DND-41 (cell line): ENCODE results near the gene MCTP1.

Experiments used
- ATAC-seq: fragments of 200-7000 bp; cut with Tn5 transposase; 3 replicates; pipeline ENCODE4 v1.9.1; 2021; ENCODE audit warnings: low read depth; ENCODE audit not compliant: insufficient read depth
- DNase-seq: peaks from one replicate; pipeline ENCODE4 v3.0.0-alpha.2; 2020
- H2AFZ ChIP-seq: 2 replicates; pipeline ENCODE4 v1.6.0; 2012; ENCODE audit warnings: low read depth, low read length
- H3K27ac ChIP-seq: 2 replicates; pipeline ENCODE4 v1.5.1; 2012; ENCODE audit warnings: low read length, inconsistent platforms
- H3K27me3 ChIP-seq: fragments of 200-600 bp; sonication (generic); 2 replicates; pipeline ENCODE4 v1.6.0; 2012; ENCODE audit warnings: low read length, mild to moderate bottlenecking, inconsistent platforms; ENCODE audit not compliant: insufficient read depth, poor library complexity
- H3K36me3 ChIP-seq: 2 replicates; pipeline ENCODE4 v1.5.1; 2012; ENCODE audit warnings: low read length, inconsistent platforms; ENCODE audit not compliant: insufficient read depth
- H3K4me1 ChIP-seq: 2 replicates; pipeline ENCODE4 v1.5.1; 2012; ENCODE audit warnings: mild to moderate bottlenecking, low read length; ENCODE audit not compliant: insufficient read depth
- H3K4me2 ChIP-seq: 2 replicates; pipeline ENCODE4 v1.6.0; 2012; ENCODE audit warnings: mild to moderate bottlenecking, moderate library complexity, low read length, inconsistent platforms; ENCODE audit not compliant: insufficient read depth
- H3K4me3 ChIP-seq, 2 experiments: fragments of 200-600 bp in 1 of 2; shearing (Covaris generic) in 1 of 2; 2 replicates each; pipeline ENCODE4 v1.5.1; 2012 to 2016; ENCODE audit warnings: inconsistent platforms in 2 of 2, low read length in 2 of 2, mild to moderate bottlenecking in 2 of 2, low read depth in 1 of 2, moderate library complexity in 1 of 2
- H3K79me2 ChIP-seq: 2 replicates; pipeline ENCODE4 v1.6.0; 2012; ENCODE audit warnings: low read length, inconsistent platforms; ENCODE audit not compliant: insufficient read depth
- H3K9ac ChIP-seq: 2 replicates; pipeline ENCODE4 v1.6.0; 2012; ENCODE audit warnings: low read depth, mild to moderate bottlenecking, inconsistent platforms, low read length, moderate library complexity
- H3K9me3 ChIP-seq: 2 replicates; pipeline ENCODE4 v1.5.1; 2012; ENCODE audit warnings: low read length, moderate library complexity, mild to moderate bottlenecking, inconsistent platforms; ENCODE audit not compliant: insufficient read depth, severe bottlenecking
- H4K20me1 ChIP-seq: 2 replicates; pipeline ENCODE4 v1.6.0; 2012; ENCODE audit warnings: low read length; ENCODE audit not compliant: insufficient read depth
- CTCF ChIP-seq: IDR thresholded peaks from 2 replicates; pipeline ENCODE4 v1.5.1; 2012; ENCODE audit warnings: borderline replicate concordance, low read length, moderate library complexity, mild to moderate bottlenecking; ENCODE audit not compliant: poor library complexity, severe bottlenecking; ENCODE audit errors: extremely low read depth
- EZH2 ChIP-seq: IDR thresholded peaks from 3 replicates; pipeline ENCODE4 v1.6.1; 2012; ENCODE audit warnings: borderline replicate concordance, low read depth, mild to moderate bottlenecking, moderate library complexity, low read length, inconsistent platforms; ENCODE audit not compliant: severe bottlenecking

MCTP1 gene

GRCh38 chr5:95219411-95219810, 65.5 kb downstream of the MCTP1 start:
- H3K4me3 ChIP-seq: no peak overlapping the region
- no peak for ATAC-seq
- no peaks in the 10 kb centered on the region for H4K20me1 ChIP-seq
- H3K27me3 ChIP-seq: peaks cover 2% of the 10 kb centered on the region
- H3K4me2 ChIP-seq: no peak overlapping the region
- H2AFZ ChIP-seq: no peak overlapping the region
- no peaks in the 10 kb centered on the region for H3K4me1 ChIP-seq
- H3K9ac ChIP-seq: no peak overlapping the region
- H3K79me2 ChIP-seq: no peaks in the 10 kb centered on the region
- no peak overlapping the region for H3K27ac ChIP-seq
- H3K36me3 ChIP-seq: no peaks in the 10 kb centered on the region
- no peaks in the 10 kb centered on the region for H3K9me3 ChIP-seq
- no peak for DNase-seq
- TF ChIP-seq CTCF (no peak), EZH2 (no peak)

GRCh38 chr5:95217881-95218280, 67.0 kb downstream of the MCTP1 start:
- no peak for TF ChIP-seq CTCF
- TF ChIP-seq EZH2: no peak
- Histone ChIP-seq H3K27me3 (no peaks in the 10 kb centered on the region), H2AFZ (no peak overlapping the region), H3K4me1 (no peaks in the 10 kb centered on the region), H3K36me3 (no peaks in the 10 kb centered on the region), H3K4me2 (no peak overlapping the region), H3K79me2 (no peaks in the 10 kb centered on the region), H3K9ac (no peak overlapping the region), H3K27ac (no peak overlapping the region), H4K20me1 (no peaks in the 10 kb centered on the region), H3K9me3 (no peaks in the 10 kb centered on the region), H3K4me3 (no peak overlapping the region)
- no peak for DNase-seq
- no peak for ATAC-seq

- Histone ChIP-seq H3K9me3 (no peaks in the 10 kb centered on the region), H2AFZ (no peak overlapping the region), H3K4me3 (no peak overlapping the region), H3K79me2 (no peaks in the 10 kb centered on the region), H4K20me1 (no peaks in the 10 kb centered on the region), H3K4me2 (no peak overlapping the region), H3K27ac (no peak overlapping the region), H3K36me3 (no peaks in the 10 kb centered on the region), H3K9ac (no peak overlapping the region), H3K4me1 (no peaks in the 10 kb centered on the region), H3K27me3 (no peaks in the 10 kb centered on the region)
- ATAC-seq (no peak), DNase-seq (no peak)
- TF ChIP-seq EZH2 (no peak), CTCF (no peak)
These were observed 67.5 kb downstream of the MCTP1 start for GRCh38 chr5:95217351-95217750.
